Esophagus squamous epithelium (tissue), 4 donors: Measurements from ENCODE around the gene FREM1.

Experiments
- CTCF ChIP-seq, 6 experiments: fragments of 450-650 bp in 4 of 6; fragments of 200-600 bp in 2 of 6; sonication (generic) in 2 of 6; IDR thresholded peaks; one replicate each; pipeline ENCODE4 v1.5.1; 2016 to 2019; ENCODE audit warnings: antibody characterized with exemption in 6 of 6, mild to moderate bottlenecking in 4 of 6, moderate library complexity in 4 of 6
- POLR2A ChIP-seq, 4 donors: fragments of 450-650 bp; IDR thresholded peaks; one replicate each; pipeline ENCODE4 v1.6.1; 2017; ENCODE audit warnings: antibody characterized with exemption in 4 of 4, mild to moderate bottlenecking in 4 of 4, moderate library complexity in 3 of 4

DNA sequence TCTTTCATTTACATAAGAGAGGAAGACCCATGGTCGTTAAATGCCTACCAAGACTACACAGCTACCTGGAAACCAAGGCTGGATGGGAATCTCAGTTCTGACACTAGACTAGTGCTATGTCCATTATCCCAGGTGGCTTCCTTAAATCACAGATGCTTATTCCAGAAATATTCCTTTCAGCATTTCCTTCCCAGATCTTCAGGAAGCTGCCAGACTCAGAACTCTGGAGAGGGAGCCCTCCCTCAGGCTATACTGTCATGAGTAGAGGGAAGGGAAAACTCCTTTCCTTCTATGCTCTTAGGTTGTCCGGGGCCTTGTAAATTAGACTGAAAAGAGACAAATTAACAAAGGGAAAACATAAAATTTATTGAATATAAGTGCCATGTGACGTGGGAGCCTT, 20.8 kb downstream of the FREM1 start:
- no peak for TF ChIP-seq CTCF (IDR thresholded peaks at IDR 0.05)
- no peak for TF ChIP-seq POLR2A (IDR thresholded peaks at IDR 0.05)
